ENCODE results near the gene COL13A1.

COL13A1 gene

DNA sequence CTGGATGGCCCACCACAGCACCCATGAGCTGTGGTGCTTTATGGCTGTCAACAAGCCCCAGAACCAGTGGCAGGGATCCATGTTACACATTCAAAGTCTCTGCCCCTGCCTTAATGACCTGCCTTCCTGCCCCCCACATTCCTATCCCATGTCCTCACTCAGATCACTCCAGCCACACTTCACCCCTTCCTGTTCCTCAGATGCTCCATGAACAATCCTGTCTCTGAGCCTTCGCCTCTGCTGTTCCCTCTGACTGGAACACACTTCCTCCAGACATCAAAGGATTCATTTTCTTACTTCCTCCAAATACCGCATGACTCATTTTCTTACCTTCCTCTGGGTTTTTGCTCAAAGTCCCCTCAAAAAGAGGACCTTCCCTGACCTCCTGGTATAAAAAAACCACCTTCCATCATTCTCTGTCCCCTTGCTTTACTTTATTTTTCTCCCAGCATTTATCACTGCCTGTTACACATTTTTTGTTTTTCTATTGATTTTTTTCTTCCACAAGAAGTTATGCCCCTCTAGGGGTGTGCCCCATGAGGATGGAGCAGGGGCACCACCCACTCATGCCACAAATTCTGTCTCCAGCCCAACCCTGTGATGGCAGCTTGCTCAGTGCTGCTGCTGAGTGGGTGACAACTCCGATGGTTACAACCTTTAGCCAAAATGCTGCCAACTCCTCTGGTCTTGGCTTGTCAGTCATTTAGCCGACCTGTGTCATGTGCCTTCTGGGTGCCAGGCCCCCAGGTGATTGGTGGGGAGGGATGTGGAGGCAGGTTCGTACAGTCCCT is 18.2 kb downstream of the COL13A1 start:
- no peak for DNase-seq (ENCODE audit: low spot score)

GRCh38 chr10:69820817-69821216 is 19.1 kb downstream of the COL13A1 start:
- DNase-seq (ENCODE audit: low spot score) = no peak

- DNase-seq (ENCODE audit: low spot score) = no peak
Observed at GRCh38 chr10:69825604-69826003, 23.9 kb downstream of the COL13A1 start.

DNA sequence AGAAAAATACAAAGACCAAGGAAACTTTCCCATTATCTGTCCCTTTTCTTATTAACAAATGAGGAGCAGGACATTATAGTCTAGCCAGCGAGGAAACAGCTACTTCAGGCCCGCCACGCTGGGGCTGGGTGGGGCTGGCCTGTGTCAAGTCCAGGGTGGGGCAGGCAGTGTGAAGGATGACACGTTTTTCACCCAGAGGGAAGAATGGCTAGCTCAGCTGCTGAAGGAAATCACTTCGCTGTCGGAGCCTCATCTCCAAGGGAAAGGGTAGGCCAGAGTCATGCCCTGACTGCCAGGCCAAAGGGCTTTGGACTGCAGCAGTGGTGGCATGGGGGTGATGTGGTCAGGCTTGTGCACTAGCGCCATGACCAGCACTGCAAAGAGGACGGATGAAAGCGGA is 24.4 kb downstream of the COL13A1 start:
- no peak for DNase-seq (ENCODE audit: low spot score)

GRCh38 chr10:69826789-69827554 is 25.3 kb downstream of the COL13A1 start:
- DNase-seq (ENCODE audit: low spot score) = no peak

- no peak for DNase-seq (ENCODE audit: low spot score)
Observed at GRCh38 chr10:69828144-69828870, 26.6 kb downstream of the COL13A1 start.

- DNase-seq (ENCODE audit: low spot score) = no peak
Observed at GRCh38 chr10:69829775-69830174, 28.1 kb downstream of the COL13A1 start.

DNA sequence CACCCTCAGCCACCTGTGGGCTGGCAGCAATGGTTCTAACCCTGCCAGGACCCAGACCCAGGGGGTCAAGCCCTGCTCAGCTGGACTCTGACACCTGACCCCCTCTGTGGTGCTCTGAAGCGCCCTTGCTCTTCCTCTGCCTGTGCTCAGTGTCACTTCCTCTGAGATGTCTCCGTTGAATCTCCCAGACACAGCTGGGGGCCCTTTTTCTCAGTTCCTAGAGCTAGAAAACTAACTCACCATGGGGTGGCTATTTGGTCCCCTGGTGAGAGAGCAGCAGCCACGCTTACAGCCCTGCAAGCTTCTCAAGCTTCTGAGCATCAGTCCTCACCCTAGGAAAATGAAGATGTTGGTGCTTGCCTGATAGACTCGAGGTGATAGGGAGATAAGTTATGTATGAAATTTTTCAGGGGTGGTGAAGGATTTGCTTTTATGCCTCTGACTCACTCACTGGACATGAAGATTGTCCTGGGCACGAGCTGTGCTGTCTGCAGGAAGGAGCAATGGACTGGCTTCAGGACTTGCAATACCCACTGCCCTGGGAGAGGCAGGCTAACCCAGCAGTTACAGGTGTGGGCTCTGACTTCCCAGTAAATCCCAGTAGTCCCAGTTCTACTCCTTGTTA is 29.6 kb downstream of the COL13A1 start:
- DNase-seq (ENCODE audit: low spot score) = no peak

GRCh38 chr10:69835233-69835632 is 33.5 kb downstream of the COL13A1 start:
- no peak for DNase-seq (ENCODE audit: low spot score)

- DNase-seq (ENCODE audit: low spot score) = no peak
Observed at GRCh38 chr10:69835875-69836730, 34.4 kb downstream of the COL13A1 start.

DNA sequence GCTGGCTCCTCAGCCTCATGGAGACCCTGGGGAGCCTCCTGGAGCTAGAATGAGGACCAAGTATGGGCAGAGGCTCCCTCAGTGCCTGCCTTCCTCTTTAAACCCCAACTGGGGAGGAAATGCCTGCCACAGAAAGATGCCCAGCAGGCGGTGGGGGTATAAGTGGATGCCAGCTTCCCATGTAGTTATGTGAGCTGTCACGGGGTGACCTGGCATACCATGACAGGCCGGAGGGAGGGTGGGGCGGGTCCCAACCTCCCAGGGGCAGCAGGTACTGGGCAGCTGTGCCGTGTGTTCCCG is 35.0 kb downstream of the COL13A1 start:
- no peak for DNase-seq (ENCODE audit: low spot score)

GRCh38 chr10:69837261-69837660 is 35.6 kb downstream of the COL13A1 start:
- DNase-seq (ENCODE audit: low spot score) = no peak

GRCh38 chr10:69838418-69838817 is 36.7 kb downstream of the COL13A1 start:
- no peak for DNase-seq (ENCODE audit: low spot score)

- DNase-seq (ENCODE audit: low spot score) = no peak
Observed at GRCh38 chr10:69838853-69839252, 37.1 kb downstream of the COL13A1 start.

DNA sequence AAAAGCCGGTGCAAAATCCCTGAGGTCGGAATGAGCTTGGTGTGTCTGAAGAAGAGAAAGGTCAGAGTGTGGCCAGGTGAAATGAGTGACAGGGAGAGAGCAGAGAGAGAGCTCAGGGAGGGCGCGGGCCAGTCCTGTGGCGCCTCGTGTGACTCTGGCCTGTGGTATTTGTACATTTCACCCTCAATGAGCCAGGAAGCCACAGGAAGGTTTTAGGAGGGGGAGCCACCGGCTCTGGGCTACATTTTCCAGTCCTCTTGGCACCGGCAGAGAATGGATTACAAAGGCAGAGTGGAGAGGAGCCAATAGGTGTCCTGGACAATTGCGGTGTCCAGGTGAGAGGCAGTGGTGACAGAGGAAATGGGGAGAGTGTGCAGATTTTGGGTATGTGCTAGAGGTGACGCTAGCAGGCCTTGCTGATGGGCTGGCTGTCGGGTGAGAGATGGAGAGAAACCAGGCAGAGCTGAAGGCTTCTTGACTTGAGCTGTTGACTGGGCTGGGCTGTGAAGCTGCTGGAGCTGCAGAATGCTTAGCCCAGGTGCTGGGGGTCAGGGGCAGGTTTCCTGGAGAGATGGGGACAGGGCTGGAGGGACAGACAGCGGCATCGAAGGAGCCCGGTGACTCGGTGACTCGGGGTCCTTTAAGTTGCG is 38.1 kb downstream of the COL13A1 start:
- DNase-seq (ENCODE audit: low spot score) = no peak

DNA sequence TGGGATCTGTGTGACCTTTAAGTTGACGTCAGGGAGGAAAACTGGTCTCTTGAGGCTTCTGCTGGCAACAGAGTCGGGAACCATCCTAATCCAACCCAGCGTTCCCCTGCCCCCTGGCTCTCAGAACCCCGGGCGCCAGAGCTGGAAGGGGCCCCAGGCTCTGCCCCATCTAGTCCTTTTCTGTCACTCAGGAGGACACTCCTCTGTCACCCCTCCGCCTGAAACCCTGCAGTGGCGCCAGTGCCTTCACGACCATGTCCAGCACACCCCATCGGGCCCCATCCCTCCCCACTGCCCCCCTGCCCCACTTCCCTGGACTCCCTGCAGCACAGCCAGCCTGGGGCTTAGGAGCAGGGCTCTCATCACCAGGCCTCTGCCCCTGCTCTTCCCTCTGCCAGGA is 39.1 kb downstream of the COL13A1 start:
- DNase-seq (ENCODE audit: low spot score) = no peak

DNA sequence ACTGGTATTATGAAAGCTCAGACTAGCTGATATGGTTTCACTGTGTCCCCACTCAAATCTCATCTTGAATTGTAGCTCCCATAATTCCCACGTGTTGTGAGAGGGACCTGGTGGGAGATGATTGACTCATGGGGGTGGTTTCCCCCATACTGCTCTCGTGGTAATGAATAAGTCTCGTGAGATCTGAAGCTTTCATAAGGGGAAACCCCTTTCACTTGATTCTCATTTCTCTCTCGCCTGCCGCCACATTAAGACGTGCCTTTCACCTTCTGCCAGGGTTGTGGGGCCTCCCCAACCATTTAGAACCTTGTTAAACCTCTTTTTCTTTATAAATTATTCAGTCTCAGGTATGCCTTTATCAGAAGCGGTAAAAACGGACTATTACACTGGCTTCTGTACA is 40.3 kb downstream of the COL13A1 start:
- no peak for DNase-seq (ENCODE audit: low spot score)

- no peak for DNase-seq (ENCODE audit: low spot score)
Observed at GRCh38 chr10:69842882-69843281, 41.2 kb downstream of the COL13A1 start.

GRCh38 chr10:69843923-69844322 is 42.2 kb downstream of the COL13A1 start:
- no peak for DNase-seq (ENCODE audit: low spot score)

DNA sequence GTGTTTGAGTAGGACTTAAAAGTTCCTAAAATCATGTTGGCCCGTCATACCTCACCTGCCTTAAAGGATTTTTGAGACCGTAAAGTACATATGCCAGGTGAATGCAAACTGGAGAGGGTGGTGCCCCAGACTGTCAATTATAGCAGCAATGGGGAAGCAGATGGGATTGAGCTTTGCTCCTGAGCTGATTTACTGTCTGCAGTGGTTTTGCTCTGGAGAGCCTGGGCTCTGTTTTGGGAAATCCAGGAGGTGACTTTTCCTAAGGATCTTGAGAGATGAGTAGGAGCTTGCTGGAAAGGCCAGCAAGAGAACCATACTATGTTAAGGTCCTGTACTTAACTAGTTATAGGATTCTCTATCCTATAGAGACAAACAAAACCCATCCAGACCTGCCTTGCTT is 43.0 kb downstream of the COL13A1 start:
- DNase-seq (ENCODE audit: low spot score) = no peak
